Activated CD4-positive, alpha-beta T cell treated with anti-CD3 and anti-CD28 coated beads for 4 hours (primary cell): ENCODE measurements around the gene COL4A1.

Experiments used
- DNase-seq, 2 donors: peaks; one replicate each; pipeline ENCODE4 v3.0.0-alpha.2; 2020

COL4A1 gene

DNA sequence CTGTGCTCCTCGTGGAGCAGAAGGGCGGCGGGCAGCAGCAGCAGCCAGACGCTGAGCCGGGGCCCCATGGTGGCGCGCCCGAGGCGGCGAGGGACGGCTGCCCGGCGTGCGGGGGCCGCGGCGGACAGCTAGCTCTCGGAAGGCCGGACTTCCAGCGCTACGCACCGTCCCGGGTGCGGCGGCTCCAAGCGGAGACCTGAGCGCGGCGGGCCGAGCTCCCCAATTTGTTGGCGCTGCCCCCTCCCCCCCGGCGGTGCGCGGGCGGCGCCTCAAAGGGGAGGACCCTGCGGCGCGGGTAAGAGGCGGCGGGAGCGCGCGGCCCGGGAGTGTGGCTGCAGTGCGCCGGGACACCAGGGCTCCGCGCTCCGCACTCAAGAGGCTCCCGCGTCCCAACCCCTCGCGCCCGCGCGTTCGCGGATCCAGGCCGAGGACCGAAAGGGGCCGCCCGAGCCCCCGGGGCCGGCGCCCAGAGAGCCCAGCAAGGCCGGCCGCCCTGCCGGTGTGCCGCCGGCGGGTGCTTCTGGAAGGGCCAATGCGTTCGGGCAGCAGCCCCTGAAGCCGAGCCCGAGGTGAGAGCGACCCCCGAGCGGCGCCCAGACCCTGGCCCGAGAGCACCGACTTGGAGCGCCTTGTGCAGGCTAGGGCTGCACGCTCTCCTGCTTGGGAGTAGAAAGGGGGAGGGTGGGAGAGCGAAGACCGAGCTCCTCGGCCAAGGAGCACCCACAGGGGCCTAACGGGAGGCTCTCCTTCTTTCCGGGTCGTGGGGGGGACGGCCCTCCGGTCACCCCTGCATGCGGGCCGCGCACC is at the start of gene COL4A1, which contains the start of gene COL4A2:
TSS of gene COL4A1 (minus strand) at position 198 of the 807 bp plus-strand sequence. CDS start at position 68, 130 bp downstream.
TSS of gene COL4A2 (plus strand) at position 325 of the 807 bp plus-strand sequence. CDS start 620 bp downstream, outside the sequence.
- DNase-seq = no peak

DNA sequence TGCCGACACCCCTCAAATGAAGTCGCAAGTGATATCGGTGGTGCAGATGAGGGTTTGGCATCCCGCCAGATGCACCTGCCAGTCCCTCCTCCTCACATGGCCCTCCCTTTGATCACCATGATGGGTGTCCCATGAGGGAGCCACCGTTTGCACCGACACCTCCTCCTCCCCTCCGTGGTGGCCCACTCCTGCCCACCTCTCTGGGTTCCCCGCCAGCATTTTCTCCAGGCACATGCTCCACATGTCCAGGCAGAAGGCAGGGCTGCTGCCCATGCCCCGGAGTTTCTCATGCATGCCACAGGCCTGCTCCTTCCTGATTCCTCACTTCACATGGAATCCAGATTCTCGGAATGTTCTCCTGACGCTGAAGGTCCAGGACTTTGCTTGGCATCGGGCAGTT is 49.4 kb upstream of the COL4A1 start:
- DNase-seq = no peak

DNA sequence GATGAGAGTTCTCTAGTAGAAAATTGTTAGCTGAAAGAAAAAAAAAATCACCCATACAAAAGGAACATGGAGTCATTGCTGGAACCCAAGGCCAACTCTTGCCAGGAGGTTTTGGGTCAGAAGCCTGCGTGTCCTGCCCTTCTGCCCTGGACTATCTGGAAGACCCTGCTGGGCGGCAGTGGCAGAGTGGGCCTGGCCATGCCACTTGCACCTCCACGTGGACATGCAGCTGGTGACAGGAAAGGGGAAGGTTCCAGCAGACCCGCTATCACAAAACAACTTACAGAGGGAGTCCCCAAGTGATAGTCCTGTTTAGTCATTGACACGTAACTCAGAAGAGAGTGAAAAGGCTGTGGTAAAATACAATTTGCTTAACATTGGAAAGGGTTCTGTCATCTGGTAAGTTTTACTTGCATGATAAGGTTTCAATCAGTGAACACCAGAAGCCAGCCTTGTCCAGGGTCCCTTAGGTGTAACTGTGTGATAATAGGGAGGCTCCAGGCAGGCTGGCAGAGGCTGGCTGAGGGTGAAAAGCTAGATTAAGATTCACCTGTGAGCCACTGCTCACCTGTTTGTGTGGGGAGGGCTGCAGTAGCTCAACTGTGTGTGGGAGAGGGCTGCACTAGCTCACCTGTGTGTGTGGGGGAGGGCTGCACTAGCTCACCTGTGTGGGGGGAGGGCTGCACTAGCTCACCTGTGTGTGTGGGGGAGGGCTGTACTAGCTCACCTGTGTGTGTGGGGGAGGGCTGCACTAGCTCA is 47.9 kb upstream of the COL4A1 start:
- DNase-seq = no peak

DNA sequence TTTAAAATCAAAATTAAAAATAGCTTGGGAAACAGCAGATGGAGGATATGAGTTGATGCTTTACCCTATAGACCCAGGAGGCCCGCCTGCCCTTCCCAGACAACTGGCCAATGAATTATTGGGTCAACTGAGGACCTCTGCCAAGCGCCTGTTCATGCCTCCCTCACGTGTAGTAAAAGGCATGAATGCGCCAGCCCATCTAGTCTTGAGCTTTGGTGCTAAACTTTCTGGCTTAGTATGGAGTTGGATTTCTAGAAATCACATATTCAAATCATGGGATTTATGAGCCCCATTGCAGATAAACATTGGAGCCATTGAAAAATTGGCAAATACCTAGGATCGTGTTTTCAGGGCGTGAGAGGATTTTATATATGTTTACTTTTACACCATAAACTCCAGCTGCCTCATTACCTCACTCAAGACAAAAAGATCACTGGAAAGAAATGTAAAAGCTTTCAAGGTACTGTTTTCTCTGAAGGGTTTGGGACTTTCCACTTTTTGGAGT is 47.2 kb upstream of the COL4A1 start:
- DNase-seq = no peak

DNA sequence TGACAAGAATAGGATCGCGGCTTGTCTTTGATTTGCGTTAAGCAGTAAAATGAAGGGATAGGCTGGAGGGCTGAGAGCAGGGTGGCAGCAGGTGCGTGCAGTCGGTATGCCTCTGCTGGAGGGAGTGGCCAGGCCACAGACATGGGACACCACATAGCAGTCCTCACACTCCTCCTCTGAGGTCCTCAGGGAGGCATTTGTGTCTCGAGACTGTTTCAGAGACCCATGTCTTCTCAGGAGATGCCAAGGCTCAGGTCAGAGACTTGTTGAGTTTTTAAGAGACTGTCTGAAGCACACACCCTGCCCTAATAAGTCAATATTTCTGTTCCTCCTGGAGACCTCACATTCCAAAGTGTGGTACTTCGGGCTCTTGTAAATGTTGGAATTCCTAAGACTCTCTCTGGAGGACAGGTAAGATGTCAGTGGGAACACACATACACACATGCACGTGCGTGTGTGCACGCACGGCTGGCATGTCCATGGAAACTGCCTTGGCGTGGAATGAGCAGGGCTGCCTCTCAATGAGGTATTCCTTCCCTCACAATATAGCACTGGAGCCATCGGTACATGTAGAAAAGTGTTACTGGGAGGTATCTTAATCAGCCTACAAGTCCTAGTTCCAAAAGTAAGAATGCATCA is 46.5 kb upstream of the COL4A1 start:
- no peak for DNase-seq

DNA sequence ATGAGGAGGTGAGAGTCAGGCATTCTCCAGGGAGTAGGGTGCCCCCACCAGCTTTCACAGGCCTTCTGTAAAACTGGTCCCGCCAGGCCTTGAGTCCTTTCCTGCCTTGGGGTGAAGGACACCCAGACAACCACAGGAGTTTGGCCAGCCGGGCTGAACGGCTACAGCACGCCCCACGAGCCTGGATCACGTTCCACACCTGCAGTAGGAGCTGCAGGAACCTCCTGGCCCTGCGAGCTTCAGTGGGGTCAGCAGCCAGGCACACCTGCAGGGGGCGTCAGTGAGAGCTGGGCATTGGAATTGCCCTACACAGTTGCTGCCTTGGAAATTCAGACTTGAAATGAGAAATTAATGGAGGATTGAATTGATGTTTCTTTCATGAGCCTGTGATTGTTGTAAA is 45.8 kb upstream of the COL4A1 start:
- DNase-seq = no peak

DNA sequence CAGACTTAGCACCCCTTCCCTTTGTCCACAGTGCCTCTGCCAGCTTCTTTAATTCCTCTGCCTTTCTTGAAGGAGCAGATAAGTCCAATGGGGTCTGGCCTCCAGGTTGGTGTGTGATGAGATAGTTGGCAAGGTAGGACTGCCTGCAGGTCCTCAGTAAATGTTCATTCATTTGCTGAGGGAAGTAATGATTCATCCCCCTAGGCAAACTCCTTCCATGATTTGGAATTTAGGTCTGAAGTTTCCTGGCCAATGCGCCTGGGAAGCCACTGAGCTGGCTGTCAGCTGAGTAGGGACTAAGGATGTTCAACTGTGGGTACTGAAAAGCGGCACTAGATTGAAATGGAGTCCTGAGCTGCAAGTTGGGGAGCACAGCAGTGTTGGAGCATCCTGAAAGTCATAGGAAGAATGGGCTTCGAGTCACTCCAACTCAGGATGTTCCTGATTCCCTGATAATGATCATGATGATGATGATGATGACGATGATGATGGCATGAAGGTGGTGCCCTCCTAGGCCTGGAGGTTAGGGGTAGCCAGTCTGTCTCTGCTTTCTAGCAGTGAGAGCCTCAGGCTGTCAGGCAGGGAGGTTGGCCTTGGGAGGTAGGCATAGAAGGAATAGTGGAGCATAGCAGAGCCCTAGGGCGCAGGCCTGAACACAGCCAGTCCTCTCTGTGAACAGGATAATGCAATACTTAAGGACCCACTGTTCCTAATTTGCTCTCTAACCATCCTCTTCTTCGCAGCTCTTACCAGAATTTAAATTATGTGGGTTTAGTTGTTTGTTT is 44.9 kb upstream of the COL4A1 start:
- DNase-seq = no peak

DNA sequence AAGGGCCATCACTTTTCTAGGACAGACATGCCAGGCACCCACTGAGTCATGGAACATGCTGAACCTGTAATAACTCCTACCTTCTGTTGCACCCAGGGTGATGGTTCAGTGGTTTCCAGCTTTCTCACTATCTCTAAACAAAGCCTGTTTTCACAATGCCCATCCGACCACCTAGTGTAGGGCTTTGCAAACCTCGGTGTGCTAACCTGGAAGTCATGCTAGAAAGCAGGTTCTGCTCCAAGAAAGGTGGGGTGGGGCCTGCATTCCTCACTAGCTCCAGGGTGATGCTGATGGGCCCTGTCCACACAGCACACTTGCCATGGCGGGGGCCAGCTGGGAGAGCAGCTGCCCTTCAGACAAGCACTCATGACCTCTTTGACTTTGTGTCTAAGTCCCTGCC is 43.6 kb upstream of the COL4A1 start:
- DNase-seq = no peak

DNA sequence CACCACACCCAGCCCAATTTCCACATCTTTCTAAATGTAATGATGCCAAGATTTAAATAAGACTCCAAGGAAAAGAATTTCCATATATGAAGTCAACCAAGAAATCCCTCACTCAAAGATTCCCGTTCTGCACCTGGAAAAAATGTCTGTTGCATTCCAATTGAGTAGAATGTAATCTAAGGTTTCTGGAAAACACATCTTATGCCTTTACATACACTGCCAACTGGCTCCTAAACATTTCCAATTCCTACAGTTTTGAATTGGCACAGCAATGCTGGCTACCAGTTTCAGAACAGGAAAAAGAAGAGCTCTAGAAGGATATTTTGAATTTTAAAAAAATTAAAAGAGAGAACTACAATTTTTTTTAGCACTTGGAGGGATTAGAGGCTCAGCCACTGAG is 43.1 kb upstream of the COL4A1 start:
- no peak for DNase-seq

DNA sequence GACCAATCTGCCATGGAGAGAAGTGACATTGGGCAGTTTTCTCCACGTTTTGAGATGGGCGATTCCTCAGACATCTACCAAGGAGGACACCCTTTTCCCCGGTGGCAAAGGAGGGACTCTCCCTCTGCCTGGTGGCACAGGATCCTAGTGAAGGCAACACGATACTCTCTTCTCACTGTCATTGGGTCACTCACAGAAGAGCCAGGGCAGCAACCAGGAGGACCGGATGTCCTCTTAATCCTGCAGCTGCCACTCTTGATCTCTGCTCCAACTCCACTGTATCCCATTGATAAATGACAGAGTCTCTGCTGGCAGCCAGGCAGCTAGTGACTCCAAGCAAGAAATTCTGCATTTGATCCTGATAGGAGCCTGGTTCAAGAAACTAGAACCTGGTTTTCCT is 42.3 kb upstream of the COL4A1 start:
- no peak for DNase-seq

DNA sequence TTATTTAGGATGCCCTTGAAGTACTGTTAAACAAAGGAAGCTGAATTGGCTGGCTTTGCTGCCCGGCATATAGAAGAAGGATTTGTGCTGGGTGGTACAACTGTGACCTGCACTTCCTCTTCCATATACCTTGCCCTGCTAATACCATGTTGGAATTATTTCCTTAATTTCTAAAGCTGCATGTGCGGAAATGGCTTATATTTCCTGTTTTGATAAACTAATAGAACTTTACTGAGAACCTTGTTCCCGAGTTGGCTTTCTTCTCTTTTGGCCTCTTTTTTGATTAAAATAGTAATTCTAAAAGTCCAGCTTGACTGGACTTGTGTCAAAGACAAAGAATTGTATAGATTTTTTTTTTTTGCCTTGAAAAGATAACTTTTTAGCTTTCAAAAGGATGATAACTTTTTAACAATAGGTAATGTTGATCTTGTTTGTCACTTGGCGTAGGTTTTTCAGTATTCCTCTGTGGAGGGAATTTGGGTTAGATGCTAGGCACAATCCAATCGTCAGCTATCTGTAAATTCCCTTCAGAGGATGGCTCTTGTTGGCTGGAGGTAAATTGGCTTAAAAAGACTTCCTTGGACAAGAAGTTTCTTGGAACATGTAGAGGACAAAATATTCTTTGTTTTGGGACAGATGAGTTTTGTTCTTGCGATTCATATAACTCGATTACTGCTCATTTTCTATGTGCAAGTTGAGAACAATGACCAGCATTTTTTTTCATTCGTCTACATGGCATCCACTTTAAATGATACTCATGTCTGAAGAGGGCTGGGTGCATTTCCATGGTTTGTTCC is 41.5 kb upstream of the COL4A1 start:
- no peak for DNase-seq

DNA sequence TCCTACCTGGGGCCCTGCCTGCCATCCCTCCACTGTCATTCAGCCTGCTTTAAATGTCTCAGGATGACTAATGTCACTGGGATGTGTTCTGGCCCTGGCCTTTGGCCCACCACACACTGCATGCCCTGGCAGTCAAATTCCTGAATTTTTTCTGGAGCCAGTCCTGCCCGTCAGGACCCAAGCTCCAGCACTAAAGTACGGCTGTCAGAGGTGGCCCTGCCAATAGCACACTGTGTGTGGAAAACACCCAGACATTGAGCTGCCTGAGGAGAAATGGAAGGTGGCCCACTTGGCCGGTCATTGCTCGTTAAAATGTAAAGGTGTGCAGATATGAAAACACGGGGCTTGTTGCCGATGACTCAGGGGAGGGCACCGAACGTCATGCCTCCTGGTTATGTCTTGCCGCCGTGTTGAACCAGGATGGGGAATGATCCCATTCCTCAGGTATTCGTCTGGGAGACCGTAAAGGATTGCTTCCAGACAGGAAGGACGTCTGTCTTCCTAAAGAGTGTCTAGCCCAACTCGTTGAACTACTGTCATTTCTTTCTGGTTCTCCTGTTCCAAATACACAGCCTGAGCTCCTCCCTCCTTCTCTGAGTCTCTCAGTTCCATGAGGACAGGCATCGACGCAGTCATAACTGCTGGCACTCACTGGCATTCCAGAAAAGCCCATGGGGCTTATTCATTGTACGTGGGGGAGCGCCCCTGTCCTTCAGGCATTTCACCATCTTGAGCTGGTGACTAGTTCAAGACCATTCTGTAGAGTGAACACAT is 40.8 kb upstream of the COL4A1 start:
- no peak for DNase-seq

DNA sequence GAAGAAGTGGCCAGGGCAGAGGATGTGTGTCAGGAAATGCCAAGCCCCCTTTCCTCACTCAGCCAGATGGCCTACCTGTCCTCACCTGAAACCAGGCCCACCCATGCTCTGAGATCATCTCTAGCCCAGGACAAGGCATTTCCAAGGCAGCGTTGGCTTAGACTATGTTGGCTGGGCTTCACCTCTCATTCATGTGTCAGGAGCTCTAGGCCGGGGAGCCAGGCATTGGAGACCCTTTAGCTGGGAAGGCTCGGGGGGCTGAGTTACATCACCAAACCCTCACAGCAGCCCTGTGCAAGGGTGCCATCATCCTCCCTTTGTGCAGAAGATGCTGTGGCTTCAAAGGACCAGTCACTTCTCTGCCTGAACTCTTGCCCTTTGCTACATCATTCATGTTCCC is 40.1 kb upstream of the COL4A1 start:
- no peak for DNase-seq

DNA sequence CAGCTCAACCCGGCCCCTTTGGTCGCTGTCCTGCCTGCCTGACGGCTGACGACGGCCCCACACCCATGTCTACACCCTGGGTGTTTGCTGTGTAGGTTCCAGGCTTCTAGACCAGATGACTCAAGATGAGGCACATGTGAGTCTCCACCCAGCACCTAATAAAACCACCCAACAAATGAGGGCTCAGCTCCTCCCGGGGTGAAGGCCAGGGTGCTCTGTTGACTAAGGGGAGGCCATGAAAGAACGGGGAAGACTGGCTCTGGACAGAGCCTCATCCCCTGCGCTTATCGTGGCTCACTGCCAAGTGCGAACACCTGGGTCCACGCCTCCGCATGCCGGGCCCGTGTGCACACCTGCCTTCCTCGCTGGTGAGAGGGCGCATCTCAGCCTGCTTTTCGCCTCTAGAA is 39.7 kb upstream of the COL4A1 start:
- no peak for DNase-seq

DNA sequence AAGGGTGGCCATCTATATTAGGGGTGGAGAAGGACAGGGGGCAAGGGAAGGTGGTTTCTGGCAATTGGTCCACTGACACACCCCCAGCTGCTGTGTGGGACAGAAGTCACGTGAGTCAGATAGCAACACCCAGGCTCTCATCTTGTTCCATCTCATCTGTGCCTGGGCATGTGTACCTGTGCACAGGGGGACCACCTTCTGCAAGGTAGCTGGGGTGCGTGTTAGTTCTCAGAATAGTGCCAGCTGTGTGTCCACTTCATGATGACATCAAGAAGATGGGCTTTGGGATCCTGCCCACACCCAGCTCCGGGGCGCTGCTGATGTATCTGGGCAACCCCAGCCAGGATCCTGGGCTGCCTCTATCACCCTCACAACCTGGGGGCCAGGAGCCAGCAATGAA is 38.7 kb upstream of the COL4A1 start:
- no peak for DNase-seq

DNA sequence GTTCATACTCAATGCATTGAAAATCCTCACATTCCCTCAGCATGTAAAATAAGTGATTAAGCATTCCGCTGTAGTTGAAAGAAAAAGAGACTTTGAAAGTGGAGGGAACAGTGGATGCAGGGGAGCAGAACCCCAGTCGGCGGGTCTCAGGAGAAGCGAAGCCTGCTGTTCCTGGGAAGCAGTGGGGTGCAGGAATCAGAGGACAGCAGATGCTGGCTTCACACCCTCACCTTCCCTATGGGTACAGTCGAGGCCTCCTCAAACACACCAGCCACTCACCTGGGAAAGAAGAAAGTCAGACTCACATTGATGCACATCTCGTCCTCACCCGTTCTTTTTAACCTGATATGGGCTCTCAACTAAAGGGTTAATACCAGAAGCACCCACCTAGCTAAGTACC is 38.3 kb upstream of the COL4A1 start:
- DNase-seq = no peak

DNA sequence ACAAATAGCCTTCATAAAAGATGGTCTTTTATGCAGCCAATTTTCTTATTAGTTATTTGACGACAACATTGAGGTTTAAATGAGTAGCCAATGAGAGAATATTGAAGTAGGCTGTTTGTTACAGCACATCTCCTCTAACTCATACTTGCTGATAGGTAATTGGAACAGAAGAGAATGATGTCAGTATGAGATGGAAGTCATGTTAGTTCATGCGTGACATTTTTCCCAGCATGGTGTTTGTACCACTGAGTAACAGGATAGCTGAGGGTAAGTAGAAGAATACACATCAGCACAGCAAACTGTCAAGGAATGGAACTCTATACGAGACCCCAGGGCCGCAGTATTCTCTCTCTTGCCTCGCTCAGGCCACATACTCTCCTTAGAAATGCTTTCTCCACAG is 37.4 kb upstream of the COL4A1 start:
- DNase-seq = no peak

DNA sequence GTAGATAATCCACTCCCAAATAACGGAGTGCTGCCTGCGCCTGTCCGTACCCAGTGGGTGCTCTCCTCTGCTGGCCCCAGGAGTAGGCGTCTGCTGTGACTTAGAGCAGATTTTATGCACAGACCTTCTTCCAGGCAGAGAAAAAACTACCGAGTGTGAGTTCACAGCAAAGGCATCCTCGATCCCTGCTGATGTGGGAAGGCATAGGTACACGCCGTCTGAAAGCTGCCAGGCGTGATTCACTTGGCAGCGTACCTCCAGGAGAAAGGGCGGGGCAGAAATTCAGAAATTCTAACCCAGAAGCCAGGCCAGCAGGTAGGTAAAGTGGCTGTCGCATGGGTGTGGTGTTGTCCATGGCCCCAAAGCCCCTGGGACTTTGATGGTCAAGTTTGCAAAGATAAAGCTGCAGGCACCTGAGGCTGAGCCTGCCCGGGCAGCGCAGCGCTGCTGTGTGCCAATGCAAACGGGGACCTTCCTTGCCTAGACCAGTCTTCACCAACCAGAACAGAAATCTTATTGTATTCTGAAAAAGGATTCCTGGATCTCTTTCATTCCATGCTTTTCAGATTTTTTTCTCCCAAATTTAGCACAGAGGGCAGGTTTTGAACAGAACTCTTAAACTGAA is 36.4 kb upstream of the COL4A1 start:
- no peak for DNase-seq

DNA sequence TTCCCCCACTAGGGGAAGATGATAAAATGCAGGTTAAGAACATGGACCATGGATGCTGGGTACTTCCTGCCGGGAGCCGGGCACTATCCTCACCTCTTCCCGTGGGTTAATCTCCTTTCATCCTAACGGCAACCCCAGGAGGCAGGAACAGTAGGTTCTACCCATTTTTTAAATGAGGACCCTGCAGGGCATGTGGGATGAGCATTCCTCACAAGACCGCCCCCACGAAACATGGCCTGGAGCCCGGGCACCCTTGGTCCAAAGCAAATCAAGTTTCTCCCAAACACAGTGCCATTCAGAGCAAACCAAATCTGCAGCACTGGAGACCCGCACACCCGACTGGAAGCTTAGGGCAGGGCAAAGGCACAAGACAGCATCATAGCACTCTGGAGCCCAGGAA is 35.5 kb upstream of the COL4A1 start:
- no peak for DNase-seq

DNA sequence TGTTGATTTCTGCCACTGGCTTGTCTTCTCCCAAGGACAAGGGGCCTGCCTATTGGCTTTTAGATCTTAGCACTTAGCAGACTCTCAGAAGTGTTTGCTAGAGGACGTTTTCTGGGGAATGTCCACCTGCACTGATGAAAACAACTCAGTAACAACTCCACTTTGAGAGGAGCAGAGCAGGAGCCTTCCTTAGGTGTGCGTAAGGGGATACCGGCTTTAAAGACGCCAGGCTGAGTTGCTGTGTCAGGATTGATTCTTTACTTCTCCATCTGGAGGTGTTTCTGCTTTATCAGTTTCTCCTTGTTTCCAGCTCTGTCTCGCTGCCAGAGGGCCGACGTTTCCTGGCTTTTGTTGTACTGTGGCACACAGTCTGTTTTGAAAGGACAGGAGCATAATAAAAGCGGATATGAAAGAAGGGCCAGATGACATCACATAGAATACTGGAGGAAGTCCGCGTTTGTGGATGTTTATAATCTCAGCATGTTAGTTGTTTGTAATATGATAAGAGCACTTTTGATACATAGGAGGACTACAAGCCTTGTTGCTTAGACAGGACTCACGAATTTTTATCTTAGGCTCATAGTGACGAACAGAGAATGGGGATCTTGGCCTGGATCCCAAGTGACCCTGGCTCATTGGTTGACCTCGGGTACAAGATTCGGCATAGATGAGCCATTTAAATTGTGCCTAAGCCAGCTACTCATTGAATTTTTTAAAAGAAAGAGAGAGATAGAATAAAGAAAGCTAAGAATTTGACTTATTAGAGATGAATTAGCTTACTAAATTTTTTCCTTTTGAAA is 34.7 kb upstream of the COL4A1 start:
- DNase-seq = no peak
